Astrocyte of the cerebellum (primary cell): ENCODE data around the gene GRK3.

ENCODE experiments used
- DNase-seq: peaks from one replicate; pipeline ENCODE4 v3.0.0-alpha.2; 2011; ENCODE audit warnings: low read depth
- H3K4me3 ChIP-seq: 2 replicates; pipeline ENCODE4 v1.5.1; 2011; ENCODE audit warnings: mild to moderate bottlenecking, low read depth, low read length, moderate library complexity
- in situ Hi-C: cut with HindIII; loops from 2 replicates; pipeline ENCODE4 v1.10.0; 2017; ENCODE audit warnings: low sequenced_read_pairs
- TF ChIP-seq, protein P1 (sequence below): IDR thresholded peaks from 2 replicates; pipeline ENCODE4 v1.5.1; 2012; ENCODE audit warnings: low read length, low read depth, moderate library complexity, mild to moderate bottlenecking; ENCODE audit errors: missing control alignments

GRK3 gene

DNA sequence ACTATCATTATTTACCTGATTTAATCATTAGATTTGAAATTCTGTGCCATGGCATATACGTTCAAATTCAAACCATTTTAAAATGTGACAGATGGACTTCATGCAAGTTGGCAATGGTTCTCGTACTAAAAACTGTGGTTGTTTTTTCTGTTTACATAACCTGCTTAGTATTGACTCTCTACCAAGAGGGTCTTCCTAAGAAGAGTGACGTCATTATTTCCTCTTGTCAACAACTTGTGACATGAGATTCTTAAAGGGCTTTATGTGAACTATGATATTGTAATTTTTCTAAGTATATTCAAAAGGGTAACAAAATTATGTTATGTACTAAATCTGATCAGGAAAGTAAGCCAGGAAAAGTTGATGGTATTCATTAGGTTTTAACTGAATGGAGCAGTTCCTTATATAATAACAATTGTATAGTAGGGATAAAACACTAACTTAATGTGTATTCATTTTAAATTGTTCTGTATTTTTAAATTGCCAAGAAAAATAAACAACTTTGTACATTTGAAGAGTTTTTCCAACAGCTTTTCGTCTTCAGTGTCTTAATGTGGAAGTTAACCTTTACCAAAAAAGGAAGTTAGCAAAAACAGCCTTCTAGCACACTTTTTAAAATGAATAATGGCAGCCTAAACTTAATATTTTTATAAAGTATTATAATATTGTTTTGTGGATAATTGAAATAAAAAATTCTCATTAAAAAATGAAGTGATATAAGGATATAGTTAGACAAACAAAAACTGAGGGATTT is 87.0 kb downstream of the GRK3 start:
- in situ Hi-C loops = no loop called here
- H3K4me3 ChIP-seq = no peak overlapping the region
- no peak for DNase-seq
- TF ChIP-seq, protein P1, sequence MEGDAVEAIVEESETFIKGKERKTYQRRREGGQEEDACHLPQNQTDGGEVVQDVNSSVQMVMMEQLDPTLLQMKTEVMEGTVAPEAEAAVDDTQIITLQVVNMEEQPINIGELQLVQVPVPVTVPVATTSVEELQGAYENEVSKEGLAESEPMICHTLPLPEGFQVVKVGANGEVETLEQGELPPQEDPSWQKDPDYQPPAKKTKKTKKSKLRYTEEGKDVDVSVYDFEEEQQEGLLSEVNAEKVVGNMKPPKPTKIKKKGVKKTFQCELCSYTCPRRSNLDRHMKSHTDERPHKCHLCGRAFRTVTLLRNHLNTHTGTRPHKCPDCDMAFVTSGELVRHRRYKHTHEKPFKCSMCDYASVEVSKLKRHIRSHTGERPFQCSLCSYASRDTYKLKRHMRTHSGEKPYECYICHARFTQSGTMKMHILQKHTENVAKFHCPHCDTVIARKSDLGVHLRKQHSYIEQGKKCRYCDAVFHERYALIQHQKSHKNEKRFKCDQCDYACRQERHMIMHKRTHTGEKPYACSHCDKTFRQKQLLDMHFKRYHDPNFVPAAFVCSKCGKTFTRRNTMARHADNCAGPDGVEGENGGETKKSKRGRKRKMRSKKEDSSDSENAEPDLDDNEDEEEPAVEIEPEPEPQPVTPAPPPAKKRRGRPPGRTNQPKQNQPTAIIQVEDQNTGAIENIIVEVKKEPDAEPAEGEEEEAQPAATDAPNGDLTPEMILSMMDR = no peak

- H3K4me3 ChIP-seq = no peak overlapping the region
- in situ Hi-C loops = no loop called here
- DNase-seq = no peak
- TF ChIP-seq, protein P1 = no peak
Measured at GRCh38 chr22:25654676-25655075, 90.2 kb downstream of the GRK3 start.

- DNase-seq = no peak
- H3K4me3 ChIP-seq = no peak overlapping the region
- in situ Hi-C loops = no loop called here
- TF ChIP-seq, protein P1 = no peak
Measured at GRCh38 chr22:25655371-25655935, 91.0 kb downstream of the GRK3 start.

DNA sequence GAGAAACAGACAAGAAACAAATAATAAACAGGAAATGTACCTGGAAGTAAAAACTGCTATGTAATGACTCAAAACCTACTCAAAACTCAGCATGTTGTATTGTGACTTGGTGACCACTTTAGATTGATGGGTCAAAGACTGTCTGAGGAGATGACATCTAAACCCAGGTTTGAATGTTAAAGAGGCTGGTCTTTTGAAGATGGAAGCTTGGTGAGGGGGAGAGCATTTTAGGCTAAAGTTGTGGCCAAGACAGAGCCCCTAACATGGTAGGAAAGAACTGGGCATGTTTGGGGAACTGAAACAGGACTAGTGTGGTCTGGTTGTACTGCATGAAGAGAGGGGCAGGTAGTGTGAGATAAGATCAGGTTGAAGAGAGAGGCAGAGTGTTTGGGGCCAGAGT is 92.2 kb downstream of the GRK3 start:
- DNase-seq = no peak
- no peak overlapping the region for H3K4me3 ChIP-seq
- in situ Hi-C loops = no loop called here
- TF ChIP-seq, protein P1 = no peak

DNA sequence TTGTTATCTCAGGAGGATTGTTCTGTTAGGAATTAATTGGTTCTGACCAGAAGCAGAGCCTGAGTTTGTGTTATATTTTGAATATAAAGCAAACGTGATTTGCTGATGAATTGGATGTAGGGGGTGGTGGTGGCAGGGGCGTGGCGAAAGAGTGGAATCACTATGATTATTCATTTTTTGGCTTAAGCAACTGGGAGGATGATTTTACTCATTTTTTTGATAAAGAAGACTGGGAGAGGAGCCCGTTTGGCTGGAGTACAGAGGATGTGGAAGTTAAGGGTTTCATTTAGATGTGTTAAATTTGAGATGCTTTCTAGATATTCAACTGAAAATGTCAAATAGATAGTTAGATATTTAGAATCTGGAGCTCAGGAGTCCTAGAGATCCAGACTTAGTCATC is 94.2 kb downstream of the GRK3 start:
- in situ Hi-C loops = no loop called here
- DNase-seq = no peak
- TF ChIP-seq, protein P1 = no peak
- no peak overlapping the region for H3K4me3 ChIP-seq

- TF ChIP-seq, protein P1 = no peak
- in situ Hi-C loops = no loop called here
- no peak for DNase-seq
- H3K4me3 ChIP-seq = no peak overlapping the region
Measured at GRCh38 chr22:25659413-25659812, 94.9 kb downstream of the GRK3 start.
